Measurements from ENCODE around the gene LCA5L.
"Not testable (repeated sequence)": the region's sequence is repeated elsewhere in the genome, so short reads cannot be mapped to it uniquely, and the experiment has no call there.

Gene LCA5L

GRCh38 chr21:39452207-39452969, 6.8 kb upstream of the LCA5L start:
- DNase-seq (ENCODE audit: low read depth in 2 of 2, low spot score in 1 of 2) = no peak

- DNase-seq (ENCODE audit: low read depth in 2 of 2, low spot score in 1 of 2) = no peak
Measured at GRCh38 chr21:39451332-39452206, 6.0 kb upstream of the LCA5L start, which contains the start of gene SH3BGR. TSS of gene SH3BGR (plus strand) at chr21:39451970. CDS start at chr21:39452097, 127 bp downstream.

GRCh38 chr21:39447264-39447663, 1.7 kb upstream of the LCA5L start:
- DNase-seq (ENCODE audit: low read depth in 2 of 2, low spot score in 1 of 2) = no peak

GRCh38 chr21:39444421-39445180, 977 bp downstream of the LCA5L start:
- DNase-seq (ENCODE audit: low read depth in 2 of 2, low spot score in 1 of 2) = no peak

GRCh38 chr21:39441502-39442475, 3.8 kb downstream of the LCA5L start:
- peak in 1 of 2 donors; percentile 3 for DNase-seq (ENCODE audit: low read depth in 2 of 2, low spot score in 1 of 2)

GRCh38 chr21:39439232-39439631, 6.3 kb downstream of the LCA5L start:
- no peak for DNase-seq (ENCODE audit: low read depth in 2 of 2, low spot score in 1 of 2)

GRCh38 chr21:39434950-39435349, 10.6 kb downstream of the LCA5L start:
- DNase-seq (ENCODE audit: low read depth in 2 of 2, low spot score in 1 of 2) = no peak

GRCh38 chr21:39430954-39431353, 14.6 kb downstream of the LCA5L start:
- DNase-seq (ENCODE audit: low read depth in 2 of 2, low spot score in 1 of 2) = no peak

GRCh38 chr21:39430457-39430856, 15.1 kb downstream of the LCA5L start:
- no peak for DNase-seq (ENCODE audit: low read depth in 2 of 2, low spot score in 1 of 2)

- DNase-seq (ENCODE audit: low read depth in 2 of 2, low spot score in 1 of 2) = no peak
Measured at GRCh38 chr21:39430016-39430415, 15.6 kb downstream of the LCA5L start.

GRCh38 chr21:39429445-39429844, 16.1 kb downstream of the LCA5L start:
- DNase-seq (ENCODE audit: low read depth in 2 of 2, low spot score in 1 of 2) = no peak

- DNase-seq (ENCODE audit: low read depth in 2 of 2, low spot score in 1 of 2) = no peak
Measured at GRCh38 chr21:39422527-39423241, 22.9 kb downstream of the LCA5L start.

GRCh38 chr21:39419204-39419603, 26.4 kb downstream of the LCA5L start:
- DNase-seq (ENCODE audit: low read depth in 2 of 2, low spot score in 1 of 2) = not testable (repeated sequence)

GRCh38 chr21:39406065-39406464, 39.5 kb downstream of the LCA5L start:
- no peak for DNase-seq (ENCODE audit: low read depth in 2 of 2, low spot score in 1 of 2)

GRCh38 chr21:39400173-39400572, 45.4 kb downstream of the LCA5L start:
- no peak for DNase-seq (ENCODE audit: low read depth in 2 of 2, low spot score in 1 of 2)

- no peak for DNase-seq (ENCODE audit: low read depth in 2 of 2, low spot score in 1 of 2)
Measured at GRCh38 chr21:39397646-39398385, 47.8 kb downstream of the LCA5L start.

- DNase-seq (ENCODE audit: low read depth in 2 of 2, low spot score in 1 of 2) = no peak
Measured at GRCh38 chr21:39392981-39393380, 52.6 kb downstream of the LCA5L start.

GRCh38 chr21:39390212-39390765, 55.3 kb downstream of the LCA5L start:
- no peak for DNase-seq (ENCODE audit: low read depth in 2 of 2, low spot score in 1 of 2)

- no peak for DNase-seq (ENCODE audit: low read depth in 2 of 2, low spot score in 1 of 2)
Measured at GRCh38 chr21:39388811-39389155, 56.8 kb downstream of the LCA5L start.

All from stimulated activated CD8-positive, alpha-beta memory T cell treated with anti-CD3 and anti-CD28 coated beads, Interleukin-4, amount 100 ng/mL, for 1 hour (primary cell).